WTC11 (cell line): ENCODE results near the gene UBASH3B. TPM values are rescaled to one million over a fixed set of nuclear protein-coding genes. Genes with fewer than 3 reads are reported as not detected.

ENCODE experiments used
- ATAC-seq: fragments of 200-7000 bp; cut with Tn5 transposase; 2 replicates; pipeline ENCODE4 v1.10.0; 2021; ENCODE audit warnings: mild to moderate bottlenecking, moderate library complexity
- CTCF ChIA-PET: fragments of 300-600 bp; sonication (Branson Sonifier 250); formaldehyde crosslinking; loops from one replicate; lab custom pipeline; 2021; ENCODE audit warnings: antibody characterized with exemption; lab: Charles Lee
- POLR2A ChIA-PET: fragments of 350-600 bp; sonication (Branson Sonifier 250); formaldehyde crosslinking; loops from one replicate; lab custom pipeline; 2021; ENCODE audit warnings: antibody characterized with exemption; lab: Charles Lee
- DNase-seq: peaks from one replicate; pipeline ENCODE4 v3.0.0; 2021; ENCODE audit warnings: low spot score
- H3K27ac Mint-ChIP-seq: 2 replicates; pipeline ENCODE4 v1.8.0; 2021; ENCODE audit warnings: mixed read lengths
- H3K27me3 Mint-ChIP-seq: 2 replicates; pipeline ENCODE4 v1.8.0; 2021; ENCODE audit warnings: low read depth, mild to moderate bottlenecking, moderate library complexity, mixed read lengths
- H3K36me3 Mint-ChIP-seq: 2 replicates; pipeline ENCODE4 v1.8.0; 2021; ENCODE audit warnings: mixed read lengths
- H3K4me1 Mint-ChIP-seq: 2 replicates; pipeline ENCODE4 v1.8.0; 2022; ENCODE audit warnings: mixed read lengths
- H3K4me3 Mint-ChIP-seq: 2 replicates; pipeline ENCODE4 v1.8.0; 2021; ENCODE audit warnings: mild to moderate bottlenecking, moderate library complexity, mixed read lengths
- H3K9me3 Mint-ChIP-seq: 2 replicates; pipeline ENCODE4 v1.8.0; 2021; ENCODE audit warnings: mixed read lengths
- ELF4 ChIP-seq: sonication (generic); formaldehyde crosslinking; IDR thresholded peaks from 2 replicates; pipeline ENCODE4 v1.8.1; 2022; ENCODE audit warnings: low read depth, mild to moderate bottlenecking, moderate library complexity, missing genetic modification reagents
- FOXP1 ChIP-seq: sonication (generic); formaldehyde crosslinking; IDR thresholded peaks from 2 replicates; pipeline ENCODE4 v1.8.0; 2022; ENCODE audit warnings: missing genetic modification reagents, mild to moderate bottlenecking, moderate library complexity, borderline replicate concordance
- JUN ChIP-seq: sonication (generic); formaldehyde crosslinking; IDR thresholded peaks from 2 replicates; pipeline ENCODE4 v1.8.0; 2023; ENCODE audit warnings: mild to moderate bottlenecking, missing genetic modification reagents
- MXD4 ChIP-seq: fragments of 250-450 bp; sonication (Bioruptor Pico); IDR thresholded peaks from 2 replicates; pipeline ENCODE4 v1.8.0; 2021; ENCODE audit warnings: mild to moderate bottlenecking, moderate library complexity, borderline replicate concordance
- MYBL2 ChIP-seq: sonication (generic); formaldehyde crosslinking; IDR thresholded peaks from 2 replicates; pipeline ENCODE4 v1.8.1; 2023; ENCODE audit warnings: mild to moderate bottlenecking, moderate library complexity, missing genetic modification reagents
- NFYB ChIP-seq: sonication (generic); formaldehyde crosslinking; conservative IDR thresholded peaks from 2 replicates; pipeline ENCODE4 v1.8.0; 2022; ENCODE audit warnings: low read depth, missing genetic modification reagents
- NR2C2 ChIP-seq: sonication (generic); formaldehyde crosslinking; IDR thresholded peaks from 2 replicates; pipeline ENCODE4 v1.8.0; 2022; ENCODE audit warnings: mild to moderate bottlenecking, missing genetic modification reagents
- PRRX2 ChIP-seq: fragments of 250-450 bp; sonication (Bioruptor Pico); IDR thresholded peaks from 2 replicates; pipeline ENCODE4 v1.8.0; 2021; ENCODE audit warnings: mild to moderate bottlenecking
- RORB ChIP-seq: fragments of 250-450 bp; sonication (Bioruptor Pico); IDR thresholded peaks from 2 replicates; pipeline ENCODE4 v1.9.0; 2021; ENCODE audit warnings: mild to moderate bottlenecking
- SP1 ChIP-seq: sonication (generic); formaldehyde crosslinking; conservative IDR thresholded peaks from 2 replicates; pipeline ENCODE4 v1.8.1; 2022; ENCODE audit warnings: missing genetic modification reagents
- TP53 ChIP-seq: sonication (generic); formaldehyde crosslinking; IDR thresholded peaks from 2 replicates; pipeline ENCODE4 v1.8.1; 2023; ENCODE audit warnings: mild to moderate bottlenecking, missing genetic modification reagents
- ZNF138 ChIP-seq: sonication (generic); formaldehyde crosslinking; conservative IDR thresholded peaks from 2 replicates; pipeline ENCODE4 v1.8.1; 2022; ENCODE audit warnings: mild to moderate bottlenecking, moderate library complexity, missing genetic modification reagents
- ZNF232 ChIP-seq: sonication (generic); formaldehyde crosslinking; IDR thresholded peaks from 2 replicates; pipeline ENCODE4 v1.8.0; 2022; ENCODE audit warnings: mild to moderate bottlenecking, missing genetic modification reagents
- total RNA-seq: library from RNA; stranded (reverse); gene quantifications from 3 replicates; pipeline ENCODE4 v1.2.3, GENCODE V29; 2021
- TF ChIP-seq, protein P1 (sequence below): sonication (generic); formaldehyde crosslinking; conservative IDR thresholded peaks from 2 replicates; pipeline ENCODE4 v1.8.1; 2022; ENCODE audit warnings: mild to moderate bottlenecking, missing genetic modification reagents
- TF ChIP-seq, protein P2 (sequence below): fragments of 200-600 bp; IDR thresholded peaks from 2 replicates; pipeline ENCODE4 v1.8.0; 2022; ENCODE audit warnings: antibody characterized with exemption
- TF ChIP-seq, protein P3 (sequence below): sonication (generic); formaldehyde crosslinking; IDR thresholded peaks from 2 replicates; pipeline ENCODE4 v1.8.1; 2022; ENCODE audit warnings: missing genetic modification reagents, borderline replicate concordance
- TF ChIP-seq, protein P4 (sequence below): sonication (generic); formaldehyde crosslinking; IDR thresholded peaks from 2 replicates; pipeline ENCODE4 v1.8.1; 2023; ENCODE audit warnings: mild to moderate bottlenecking, missing genetic modification reagents, moderate library complexity
- TF ChIP-seq, protein P5 (sequence below): sonication (generic); formaldehyde crosslinking; IDR thresholded peaks from 2 replicates; pipeline ENCODE4 v1.8.1; 2022; ENCODE audit warnings: mild to moderate bottlenecking, missing genetic modification reagents, moderate library complexity, borderline replicate concordance
- TF ChIP-seq, protein P6 (sequence below): sonication (generic); formaldehyde crosslinking; IDR thresholded peaks from 2 replicates; pipeline ENCODE4 v1.8.1; 2022; ENCODE audit warnings: low read depth, missing genetic modification reagents, borderline replicate concordance

UBASH3B gene
- total RNA-seq, 1 experiment from 2014 or later, result 21.1 TPM

DNA sequence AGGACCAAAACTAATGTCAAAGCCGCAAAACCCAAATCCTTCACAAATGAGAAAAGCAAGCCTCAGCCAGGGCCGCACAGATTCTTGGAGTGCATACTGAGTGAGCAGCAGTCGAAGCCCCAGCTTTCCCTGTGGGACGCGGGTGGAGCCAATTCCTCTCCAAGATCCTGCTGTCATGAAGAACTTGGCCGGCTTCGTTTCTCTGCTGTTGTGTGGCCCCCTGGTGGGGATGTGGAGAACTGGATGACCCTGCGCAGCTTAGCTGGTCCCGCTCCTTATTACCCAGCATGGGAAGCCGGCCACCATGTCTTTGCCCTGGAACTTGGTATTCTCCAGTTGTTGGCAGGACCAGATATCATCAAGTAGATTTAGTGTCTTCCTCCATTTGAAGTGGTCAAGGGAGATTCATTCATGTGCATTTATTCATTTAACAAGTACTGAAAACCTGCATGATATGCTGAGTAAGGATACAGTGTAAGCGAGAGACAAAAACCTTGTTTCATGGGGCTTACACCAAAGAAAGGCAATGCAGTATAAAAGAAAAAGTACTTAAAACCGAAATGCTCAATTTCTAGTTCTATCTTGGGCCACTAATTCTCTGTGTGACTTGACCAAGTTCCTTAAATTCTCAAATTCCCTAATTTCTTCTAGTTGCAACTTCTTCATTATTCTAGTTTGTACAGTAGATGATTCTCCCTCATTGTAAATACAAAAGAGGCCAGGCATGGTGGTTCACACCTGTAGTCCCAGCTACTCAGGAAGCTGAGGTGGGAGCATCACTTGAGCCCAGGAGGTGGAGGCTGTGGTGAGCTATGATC lies 126.1 kb downstream of the UBASH3B start (continued):
- TF ChIP-seq, protein P1, sequence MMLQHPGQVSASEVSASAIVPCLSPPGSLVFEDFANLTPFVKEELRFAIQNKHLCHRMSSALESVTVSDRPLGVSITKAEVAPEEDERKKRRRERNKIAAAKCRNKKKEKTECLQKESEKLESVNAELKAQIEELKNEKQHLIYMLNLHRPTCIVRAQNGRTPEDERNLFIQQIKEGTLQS (CRISPR knock-in tag), result no peak
- no peak for TF ChIP-seq JUN
- TF ChIP-seq, protein P2, sequence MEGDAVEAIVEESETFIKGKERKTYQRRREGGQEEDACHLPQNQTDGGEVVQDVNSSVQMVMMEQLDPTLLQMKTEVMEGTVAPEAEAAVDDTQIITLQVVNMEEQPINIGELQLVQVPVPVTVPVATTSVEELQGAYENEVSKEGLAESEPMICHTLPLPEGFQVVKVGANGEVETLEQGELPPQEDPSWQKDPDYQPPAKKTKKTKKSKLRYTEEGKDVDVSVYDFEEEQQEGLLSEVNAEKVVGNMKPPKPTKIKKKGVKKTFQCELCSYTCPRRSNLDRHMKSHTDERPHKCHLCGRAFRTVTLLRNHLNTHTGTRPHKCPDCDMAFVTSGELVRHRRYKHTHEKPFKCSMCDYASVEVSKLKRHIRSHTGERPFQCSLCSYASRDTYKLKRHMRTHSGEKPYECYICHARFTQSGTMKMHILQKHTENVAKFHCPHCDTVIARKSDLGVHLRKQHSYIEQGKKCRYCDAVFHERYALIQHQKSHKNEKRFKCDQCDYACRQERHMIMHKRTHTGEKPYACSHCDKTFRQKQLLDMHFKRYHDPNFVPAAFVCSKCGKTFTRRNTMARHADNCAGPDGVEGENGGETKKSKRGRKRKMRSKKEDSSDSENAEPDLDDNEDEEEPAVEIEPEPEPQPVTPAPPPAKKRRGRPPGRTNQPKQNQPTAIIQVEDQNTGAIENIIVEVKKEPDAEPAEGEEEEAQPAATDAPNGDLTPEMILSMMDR, result peak; percentile 85
- no peak for TF ChIP-seq MXD4
- TF ChIP-seq, protein P3, sequence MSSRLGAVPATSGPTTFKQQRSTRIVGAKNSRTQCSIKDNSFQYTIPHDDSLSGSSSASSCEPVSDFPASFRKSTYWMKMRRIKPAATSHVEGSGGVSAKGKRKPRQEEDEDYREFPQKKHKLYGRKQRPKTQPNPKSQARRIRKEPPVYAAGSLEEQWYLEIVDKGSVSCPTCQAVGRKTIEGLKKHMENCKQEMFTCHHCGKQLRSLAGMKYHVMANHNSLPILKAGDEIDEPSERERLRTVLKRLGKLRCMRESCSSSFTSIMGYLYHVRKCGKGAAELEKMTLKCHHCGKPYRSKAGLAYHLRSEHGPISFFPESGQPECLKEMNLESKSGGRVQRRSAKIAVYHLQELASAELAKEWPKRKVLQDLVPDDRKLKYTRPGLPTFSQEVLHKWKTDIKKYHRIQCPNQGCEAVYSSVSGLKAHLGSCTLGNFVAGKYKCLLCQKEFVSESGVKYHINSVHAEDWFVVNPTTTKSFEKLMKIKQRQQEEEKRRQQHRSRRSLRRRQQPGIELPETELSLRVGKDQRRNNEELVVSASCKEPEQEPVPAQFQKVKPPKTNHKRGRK (CRISPR knock-in tag), result no peak
- no peak for TF ChIP-seq FOXP1
- TF ChIP-seq, protein P4, sequence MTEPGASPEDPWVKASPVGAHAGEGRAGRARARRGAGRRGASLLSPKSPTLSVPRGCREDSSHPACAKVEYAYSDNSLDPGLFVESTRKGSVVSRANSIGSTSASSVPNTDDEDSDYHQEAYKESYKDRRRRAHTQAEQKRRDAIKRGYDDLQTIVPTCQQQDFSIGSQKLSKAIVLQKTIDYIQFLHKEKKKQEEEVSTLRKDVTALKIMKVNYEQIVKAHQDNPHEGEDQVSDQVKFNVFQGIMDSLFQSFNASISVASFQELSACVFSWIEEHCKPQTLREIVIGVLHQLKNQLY (CRISPR knock-in tag), result no peak
- TF ChIP-seq ELF4 (CRISPR knock-in tag), result no peak
- no peak for TF ChIP-seq MYBL2

DNA sequence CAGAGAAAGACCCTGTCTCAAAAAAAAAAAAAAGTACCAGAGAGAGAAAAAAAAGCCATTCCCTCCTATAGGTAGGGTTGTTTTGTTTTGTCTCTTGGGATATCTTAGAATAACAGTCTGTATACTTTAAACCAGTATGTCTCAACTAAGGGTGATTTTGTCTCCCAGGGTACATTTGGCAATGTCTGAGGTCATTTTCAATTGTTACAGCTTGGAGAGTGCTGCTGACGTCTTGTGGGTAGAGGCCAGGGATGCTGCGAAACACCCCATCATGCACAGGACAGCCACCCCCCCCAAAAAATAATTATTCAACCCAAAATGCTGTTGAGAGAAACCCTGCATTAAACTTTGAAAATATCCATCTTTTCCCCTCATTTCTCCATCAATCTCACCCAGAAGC lies 126.7 kb downstream of the UBASH3B start:
- ATAC-seq (no peak), DNase-seq (no peak)
- Mint-ChIP-seq H3K36me3 (peaks cover 5% of the 10 kb centered on the region), H3K4me3 (no peak overlapping the region), H3K4me1 (peaks cover 16% of the 10 kb centered on the region), H3K9me3 (no peaks in the 10 kb centered on the region), H3K27me3 (no peaks in the 10 kb centered on the region), H3K27ac (no peak overlapping the region)
- TF ChIP-seq, protein P5, sequence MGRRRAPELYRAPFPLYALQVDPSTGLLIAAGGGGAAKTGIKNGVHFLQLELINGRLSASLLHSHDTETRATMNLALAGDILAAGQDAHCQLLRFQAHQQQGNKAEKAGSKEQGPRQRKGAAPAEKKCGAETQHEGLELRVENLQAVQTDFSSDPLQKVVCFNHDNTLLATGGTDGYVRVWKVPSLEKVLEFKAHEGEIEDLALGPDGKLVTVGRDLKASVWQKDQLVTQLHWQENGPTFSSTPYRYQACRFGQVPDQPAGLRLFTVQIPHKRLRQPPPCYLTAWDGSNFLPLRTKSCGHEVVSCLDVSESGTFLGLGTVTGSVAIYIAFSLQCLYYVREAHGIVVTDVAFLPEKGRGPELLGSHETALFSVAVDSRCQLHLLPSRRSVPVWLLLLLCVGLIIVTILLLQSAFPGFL (CRISPR knock-in tag), result no peak
- TF ChIP-seq PRRX2 (CRISPR knock-in tag), result no peak
- CTCF ChIA-PET, result interaction anchor here (0.7 to 3.8 kb wide), 13 partner anchors 12 to 202 kb away, joined by 3 to 57 read pairs (median 10); partner anchors contain the start of gene UBASH3B
- POLR2A ChIA-PET, result no interaction called here

DNA sequence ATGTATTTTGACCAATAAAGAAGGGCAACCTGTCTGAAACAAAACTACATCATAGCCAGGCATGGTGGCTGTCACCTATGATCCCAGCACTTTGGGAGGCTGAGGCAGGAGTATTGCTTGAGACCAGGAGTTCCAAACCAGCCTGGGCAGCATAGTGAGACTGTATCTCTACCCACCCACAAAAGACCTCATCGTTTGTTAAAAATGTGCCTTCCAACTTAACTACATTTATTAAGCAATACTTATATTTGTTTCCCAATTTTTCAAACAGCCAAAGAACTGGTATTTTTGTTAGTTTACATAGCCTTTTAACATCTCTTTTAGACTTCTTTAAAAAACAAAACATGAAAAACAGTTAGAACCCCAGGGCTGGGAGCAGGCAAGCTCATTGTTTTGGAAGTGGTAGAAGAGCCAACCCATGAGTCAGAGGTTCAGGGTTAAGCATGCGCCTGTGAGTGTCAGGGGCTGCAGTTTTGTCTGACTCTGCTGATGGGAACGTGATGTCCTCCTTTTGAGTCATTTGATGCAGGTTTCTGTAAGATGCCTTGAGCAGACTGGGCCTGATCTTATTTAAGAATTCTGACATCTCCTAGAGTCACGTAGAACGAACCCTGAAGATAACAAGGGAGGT lies 128.9 kb downstream of the UBASH3B start:
- POLR2A ChIA-PET, result no interaction called here
- H3K27ac Mint-ChIP-seq, result no peak overlapping the region
- no peaks in the 10 kb centered on the region for H3K9me3 Mint-ChIP-seq
- no peak for ATAC-seq
- peaks cover 5% of the 10 kb centered on the region; the same call in 1 of the 2 replicates for H3K36me3 Mint-ChIP-seq
- CTCF ChIA-PET, result interaction anchor here (1.0 to 3.8 kb wide), 3 partner anchors 69 to 153 kb away, joined by 3 to 33 read pairs (median 5); partner anchors contain the start of gene UBASH3B
- no peak overlapping the region for H3K4me3 Mint-ChIP-seq
- TF ChIP-seq, protein P5 (CRISPR knock-in tag), result no peak
- TF ChIP-seq SP1 (CRISPR knock-in tag) (no peak), NR2C2 (CRISPR knock-in tag) (no peak), ZNF138 (CRISPR knock-in tag) (no peak), NFYB (CRISPR knock-in tag) (no peak), RORB (CRISPR knock-in tag) (no peak), TP53 (no peak), ZNF232 (no peak)
- TF ChIP-seq, protein P6, sequence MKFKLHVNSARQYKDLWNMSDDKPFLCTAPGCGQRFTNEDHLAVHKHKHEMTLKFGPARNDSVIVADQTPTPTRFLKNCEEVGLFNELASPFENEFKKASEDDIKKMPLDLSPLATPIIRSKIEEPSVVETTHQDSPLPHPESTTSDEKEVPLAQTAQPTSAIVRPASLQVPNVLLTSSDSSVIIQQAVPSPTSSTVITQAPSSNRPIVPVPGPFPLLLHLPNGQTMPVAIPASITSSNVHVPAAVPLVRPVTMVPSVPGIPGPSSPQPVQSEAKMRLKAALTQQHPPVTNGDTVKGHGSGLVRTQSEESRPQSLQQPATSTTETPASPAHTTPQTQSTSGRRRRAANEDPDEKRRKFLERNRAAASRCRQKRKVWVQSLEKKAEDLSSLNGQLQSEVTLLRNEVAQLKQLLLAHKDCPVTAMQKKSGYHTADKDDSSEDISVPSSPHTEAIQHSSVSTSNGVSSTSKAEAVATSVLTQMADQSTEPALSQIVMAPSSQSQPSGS (CRISPR knock-in tag), result no peak
- TF ChIP-seq, all 79 proteins: peak for 0
- Mint-ChIP-seq H3K27me3 (no peaks in the 10 kb centered on the region), H3K4me1 (peaks cover 16% of the 10 kb centered on the region)
- no peak for DNase-seq
